HG03469 (cell line): ENCODE data around the gene DRD4.
"Not testable (repeated sequence)": the region's sequence is repeated elsewhere in the genome, so short reads cannot be mapped to it uniquely, and the experiment has no call there.

Experiments used
- ATAC-seq: cut with Tn5 transposase; IDR thresholded peaks from one replicate; pipeline ENCODE4 v1.9.1; 2021; ENCODE audit warnings: mild to moderate bottlenecking, moderate library complexity, moderate number of reproducible peaks; ENCODE audit not compliant: unreplicated experiment

Gene DRD4

DNA sequence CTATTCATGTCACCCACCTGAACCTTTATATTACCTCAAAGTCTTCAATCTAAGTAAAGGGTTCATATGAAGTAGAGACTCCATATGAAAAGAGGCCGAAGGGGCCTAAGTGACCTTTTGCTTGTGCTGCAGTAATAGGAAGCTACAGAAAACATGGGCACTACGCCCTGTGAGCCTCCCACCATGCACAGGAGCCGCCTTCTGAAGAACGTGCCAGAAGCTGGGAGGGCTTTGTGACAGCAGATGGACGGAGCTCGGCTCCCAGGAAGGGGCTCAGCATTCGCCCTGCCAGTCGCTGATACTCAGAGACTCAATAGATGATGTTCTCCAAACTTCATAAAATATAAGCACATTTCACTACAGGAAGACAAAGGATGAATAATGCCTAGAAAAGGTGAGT, 36.8 kb downstream of the DRD4 start:
- no peak for ATAC-seq

DNA sequence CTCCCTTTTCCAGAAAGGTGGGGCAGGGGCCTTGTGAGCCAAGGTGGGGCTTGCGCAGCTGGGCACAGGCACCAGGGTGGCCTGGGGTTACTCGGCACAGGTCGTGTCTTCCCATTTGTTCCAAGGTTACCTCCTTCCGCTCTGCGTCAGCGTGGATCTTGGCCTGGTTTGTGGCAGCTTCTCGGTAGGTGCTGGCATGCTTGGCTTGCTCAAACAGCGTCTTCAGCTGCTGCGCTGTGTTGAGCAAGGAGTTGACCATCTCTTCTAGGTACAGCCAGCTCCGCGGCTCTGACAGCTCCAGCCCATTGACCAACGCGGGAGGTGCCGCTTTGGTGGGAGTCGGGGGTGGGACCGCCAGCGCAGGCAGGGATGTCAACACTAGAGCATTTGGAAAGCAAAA, 37.3 kb downstream of the DRD4 start:
- ATAC-seq, result no peak

DNA sequence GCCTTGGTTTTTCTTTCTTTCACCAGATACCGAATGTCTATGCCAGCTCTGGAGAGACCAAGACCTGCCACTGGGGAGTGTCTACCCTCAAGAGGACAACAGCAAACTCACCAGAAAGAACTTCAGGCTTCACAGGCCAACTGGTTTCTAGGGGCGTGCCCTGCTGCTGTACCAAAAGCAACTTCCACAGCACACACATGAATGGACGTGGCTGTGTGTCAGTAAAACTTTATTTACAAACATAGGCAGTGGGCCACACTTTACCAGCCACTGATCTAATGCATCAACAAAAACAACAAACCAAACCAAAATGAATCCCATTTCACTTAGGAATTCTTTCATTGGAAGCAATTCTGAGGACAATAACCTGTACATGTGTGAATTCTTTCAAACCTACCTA, 41.2 kb downstream of the DRD4 start:
- no peak for ATAC-seq

DNA sequence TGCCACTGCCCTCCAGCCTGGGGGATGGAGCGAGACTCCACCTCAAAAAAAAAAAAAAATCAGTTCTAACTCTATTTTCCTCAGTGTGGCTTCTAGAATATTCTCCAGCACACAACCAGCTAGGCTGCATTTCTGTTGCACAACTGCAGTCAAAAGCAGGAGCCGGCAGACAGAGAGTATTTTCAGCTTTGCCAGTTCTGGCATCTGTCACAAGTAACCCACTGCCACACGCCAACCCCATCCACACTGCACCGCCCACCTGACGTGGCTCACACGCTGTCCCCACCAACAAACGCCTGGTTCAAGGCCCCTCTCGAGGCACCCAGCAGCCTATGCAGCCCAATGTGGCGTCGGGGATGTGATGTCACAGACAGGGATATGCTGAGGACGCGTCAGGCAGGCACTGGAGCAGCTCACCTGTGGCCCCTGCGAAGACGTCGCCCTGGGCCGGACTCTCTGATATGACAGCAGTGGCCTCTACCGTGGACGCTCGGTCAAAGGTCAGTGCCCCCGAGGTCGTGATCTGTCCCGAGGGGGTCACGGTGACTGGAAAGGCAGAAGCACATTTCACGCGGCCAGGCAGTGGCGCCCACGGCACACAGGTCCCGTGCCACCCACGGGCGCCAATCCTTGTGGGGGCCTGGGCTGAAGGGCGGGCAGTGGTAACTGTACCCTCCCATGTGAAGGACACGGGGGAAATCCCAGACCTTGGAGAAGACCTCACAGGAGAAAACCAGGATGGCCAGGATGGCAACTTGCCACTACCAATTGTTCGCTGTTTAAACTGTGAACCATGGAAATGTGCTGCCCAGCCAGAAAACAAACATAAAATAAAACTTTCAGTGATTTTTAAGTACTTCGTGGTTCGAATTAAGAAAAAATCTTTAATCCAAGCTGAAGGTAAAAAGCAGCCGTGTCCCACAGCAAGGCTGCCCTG, 42.5 kb downstream of the DRD4 start:
- ATAC-seq, result no peak

DNA sequence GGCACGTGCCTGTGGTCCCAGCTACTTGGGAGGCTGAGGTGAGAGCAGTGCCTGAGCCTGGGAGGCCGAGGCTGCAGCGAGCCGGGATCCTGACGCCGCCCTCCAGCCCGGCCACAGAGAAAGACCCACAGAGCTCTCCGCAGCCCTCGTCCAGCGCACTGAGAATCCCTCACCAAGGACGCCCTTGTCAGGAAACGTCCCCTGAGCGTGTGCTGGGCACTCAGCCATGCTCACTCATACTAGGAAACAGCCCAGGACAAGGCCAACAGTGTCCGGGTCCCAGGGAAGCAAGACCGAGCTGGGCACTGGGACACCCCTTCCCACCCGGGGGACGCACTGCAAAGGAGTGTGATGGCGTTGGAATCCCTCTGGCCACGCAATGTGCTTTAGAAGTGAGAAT, 43.4 kb downstream of the DRD4 start:
- no peak for ATAC-seq

DNA sequence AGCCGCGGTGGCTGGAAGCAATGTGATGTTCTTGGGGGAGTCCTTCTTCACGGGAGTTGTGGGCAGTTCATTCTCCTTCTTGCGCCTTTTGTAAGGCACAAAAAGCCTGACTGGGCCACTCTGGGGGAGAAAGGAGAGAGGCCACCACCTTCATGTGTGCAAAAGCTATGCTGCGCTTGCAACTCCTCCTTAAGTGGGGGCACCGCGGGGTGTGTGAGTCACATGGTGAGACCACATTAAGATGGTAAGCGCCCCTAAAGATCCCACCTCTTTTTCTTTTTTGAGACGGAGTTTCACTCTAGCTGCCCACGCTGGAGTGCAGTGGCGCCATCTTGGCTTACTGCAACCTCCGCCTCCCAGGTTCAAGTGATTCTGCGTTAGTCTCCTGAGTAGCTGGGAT, 43.9 kb downstream of the DRD4 start:
- ATAC-seq, result no peak

DNA sequence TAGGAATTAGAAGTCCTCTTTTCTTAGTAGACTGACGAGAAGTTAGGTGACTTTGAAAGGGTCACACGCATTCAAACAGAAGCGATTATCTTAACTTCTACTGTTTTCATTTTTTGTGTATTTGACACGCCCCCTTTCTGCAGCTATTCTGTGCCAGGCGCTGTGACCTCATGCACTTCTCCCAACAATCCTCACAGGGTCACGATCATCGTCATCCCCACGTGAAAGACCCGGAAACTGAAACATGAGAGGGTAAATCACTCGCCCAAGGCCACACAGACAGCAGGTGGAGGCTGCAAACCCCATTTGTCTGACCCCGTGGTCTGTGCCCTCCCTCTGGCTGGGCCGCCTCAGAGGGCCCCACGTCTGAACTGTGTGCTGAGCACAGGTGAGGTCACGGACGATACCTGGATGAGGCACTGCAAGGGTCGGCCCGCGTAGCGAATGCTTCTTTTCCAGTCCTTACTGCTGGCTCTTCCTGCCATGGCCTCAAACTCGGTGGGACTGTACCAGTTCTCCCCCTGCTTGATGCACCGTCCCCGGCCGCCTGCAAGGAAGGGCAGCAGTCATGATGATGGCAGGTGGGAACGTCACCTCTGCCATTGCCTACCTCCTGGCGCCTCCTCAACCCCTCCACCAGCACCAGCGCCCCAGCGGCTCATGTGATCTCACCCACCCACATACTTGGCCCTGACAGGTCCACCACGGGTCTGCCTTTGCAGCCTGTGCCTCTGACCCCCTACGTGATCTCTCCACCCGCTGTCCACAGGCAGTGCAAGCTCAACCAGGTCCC, 49.6 kb downstream of the DRD4 start:
- ATAC-seq, result no peak

DNA sequence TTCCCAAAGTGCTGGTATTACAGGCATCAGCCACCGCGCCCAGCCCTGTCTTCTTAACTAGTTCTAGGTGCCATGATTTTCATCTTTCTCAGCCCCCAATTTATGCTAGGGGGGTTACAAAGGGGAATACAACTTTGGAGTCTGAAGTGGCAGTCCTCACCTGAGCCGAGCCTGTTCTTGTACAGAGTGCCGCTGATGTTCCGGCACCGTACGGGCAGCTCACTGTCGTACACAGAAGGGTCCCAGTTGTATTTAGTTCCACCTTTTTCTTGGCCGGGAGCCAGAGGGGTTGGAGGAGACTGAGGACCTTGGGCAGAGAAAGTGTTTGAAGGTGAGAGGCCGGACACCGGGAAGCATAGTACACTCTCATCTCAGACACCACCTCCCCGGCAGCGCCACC, 50.7 kb downstream of the DRD4 start:
- ATAC-seq, result no peak

DNA sequence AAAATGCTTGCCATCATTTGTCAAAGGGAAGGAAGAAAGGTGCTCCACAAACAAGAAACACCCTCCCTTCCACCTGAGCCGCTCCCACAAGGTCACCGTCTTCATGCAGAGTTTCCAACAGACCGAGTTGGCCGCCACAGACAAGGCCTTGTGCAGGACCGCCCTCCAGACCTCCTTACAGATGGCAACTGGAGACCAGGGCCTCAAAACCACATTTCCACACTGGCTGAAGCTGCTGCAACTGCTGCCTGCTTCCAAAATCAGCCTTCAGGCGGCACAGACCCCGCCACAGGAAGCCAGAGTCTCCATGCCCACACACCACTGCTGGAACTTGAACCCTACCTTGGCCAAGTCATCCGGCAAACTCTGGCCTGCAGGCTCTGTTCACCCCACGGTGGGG, 51.6 kb downstream of the DRD4 start:
- no peak for ATAC-seq

DNA sequence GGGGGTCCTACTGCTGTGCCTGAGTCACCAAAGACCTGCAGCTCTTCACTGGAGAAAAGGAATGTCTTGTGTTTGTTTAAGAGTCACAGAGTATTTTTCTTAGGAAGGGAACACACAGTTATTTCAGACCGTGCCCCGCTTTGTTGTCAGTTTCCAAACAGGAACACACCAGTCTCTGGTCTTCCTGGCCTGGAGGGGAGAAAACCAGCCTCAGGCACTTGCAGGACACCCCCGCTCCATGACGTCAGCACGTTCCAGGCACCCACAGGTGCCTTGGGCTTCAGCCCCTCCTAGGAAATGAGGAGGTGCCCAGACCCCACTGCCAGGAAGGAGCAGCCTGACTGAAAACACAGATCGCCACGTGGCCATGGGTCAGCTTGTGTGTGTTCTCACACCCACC, 52.6 kb downstream of the DRD4 start:
- ATAC-seq, result no peak

DNA sequence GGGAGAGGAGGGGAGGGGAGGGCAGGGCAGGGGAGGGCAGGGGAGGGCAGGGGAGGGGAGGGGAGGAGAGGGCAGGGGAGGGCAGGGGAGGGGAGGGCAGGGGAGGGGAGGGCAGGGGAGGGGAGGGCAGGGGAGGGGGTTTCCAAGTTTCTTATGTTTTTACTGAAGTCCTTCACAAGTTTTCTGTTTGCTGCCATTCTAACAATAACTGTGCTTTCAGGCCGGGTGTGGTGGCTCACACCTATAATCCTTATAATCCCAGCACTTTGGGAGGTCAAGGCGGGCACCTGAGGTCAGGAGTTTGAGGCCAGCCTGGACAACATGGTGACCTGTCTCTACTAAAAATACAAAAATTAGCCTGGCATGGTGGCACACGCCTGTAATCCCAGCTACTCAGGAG, 53.2 kb downstream of the DRD4 start:
- ATAC-seq, result not testable (repeated sequence)
